Measurements from ENCODE around the gene ARID3B. TPM values are rescaled to one million over a fixed set of nuclear protein-coding genes. Genes with fewer than 3 reads are reported as not detected.
"Not testable (repeated sequence)": the region's sequence is repeated elsewhere in the genome, so short reads cannot be mapped to it uniquely, and the experiment has no call there.

The ARID3B gene
- total RNA-seq, 1 experiment from 2014 or later, result 101 TPM

DNA sequence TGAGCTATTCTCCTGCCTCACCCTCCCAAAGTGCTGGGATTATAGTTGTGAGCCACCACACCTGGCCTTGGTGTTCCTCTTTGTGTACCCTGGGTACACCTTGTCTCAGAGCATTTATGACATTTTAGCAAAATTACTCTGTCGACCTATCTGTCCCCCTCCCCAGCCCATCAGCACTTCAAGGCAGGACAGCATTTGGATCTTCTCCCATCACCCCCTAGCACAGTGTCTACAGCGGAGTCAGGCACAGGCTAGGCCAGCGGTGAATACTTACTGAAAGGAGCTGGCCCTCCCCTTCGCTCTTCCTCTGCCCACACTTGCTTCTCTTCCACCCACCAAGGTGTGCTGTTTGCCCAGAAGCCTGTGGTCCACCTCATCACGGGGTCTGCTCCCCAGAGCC lies 54.3 kb downstream of the ARID3B start:
- H2BK5ac ChIP-seq (ENCODE audit: insufficient read length, low read length), result no peak overlapping the region
- no peak overlapping the region for H3K18ac ChIP-seq (ENCODE audit: insufficient read length, low read depth, low read length)
- WGBS (ENCODE audit: extremely low coverage, insufficient read length, low lambda C conversion rate), result no CpG with 5 or more reads among the region's 5 CpGs
- no peak overlapping the region for H4K5ac ChIP-seq (ENCODE audit: insufficient read length, low read depth, low read length)
- no peaks in the 10 kb centered on the region for H3K79me2 ChIP-seq (ENCODE audit: insufficient read depth, low read length)
- H4K8ac ChIP-seq (replicated peaks; ENCODE audit: insufficient read length, low read depth, low read length), result no peak overlapping the region
- H3K9ac ChIP-seq (ENCODE audit: extremely low read depth, insufficient read length, low read length), result no peak overlapping the region
- H3K23me2 ChIP-seq (ENCODE audit: insufficient read length, low read depth, low read length, poor library complexity, severe bottlenecking), result no peaks in the 10 kb centered on the region
- Mint-ChIP-seq H3K4me1 (peaks cover 9 to 20% of the 10 kb centered on the region in 2 experiments), H3K27me3 (ENCODE audit: low read depth) (no peaks in the 10 kb centered on the region), H3K36me3 (ENCODE audit: insufficient read depth in 1 of 3, low read depth in 3 of 3) (peaks cover 42 to 81% (median 78%) of the 10 kb centered on the region in 3 experiments), H3K9me3 (no peaks in the 10 kb centered on the region; a peak in 1 of 5 replicates), H3K4me3 (no peak overlapping the region), H3K27ac (no peak overlapping the region)
- H2BK12ac ChIP-seq (ENCODE audit: insufficient read length, low read depth, low read length), result no peak overlapping the region
- no peak overlapping the region for H2AFZ ChIP-seq (ENCODE audit: low read length)
- no peak overlapping the region for H3K56ac ChIP-seq (ENCODE audit: insufficient read length, low read depth, low read length)
- no peaks in the 10 kb centered on the region; the same call in 1 of the 2 replicates for H3K27me3 ChIP-seq (ENCODE audit: insufficient read depth, low read length)
- no peak overlapping the region for H3T11ph ChIP-seq (ENCODE audit: low read length)
- H3K9me3 ChIP-seq (ENCODE audit: control insufficient read depth, low read depth, low read length), result no peaks in the 10 kb centered on the region
- no peak overlapping the region for H3K4ac ChIP-seq (ENCODE audit: low read depth, low read length)
- no peaks in the 10 kb centered on the region for H3K79me1 ChIP-seq (ENCODE audit: insufficient read depth, low read depth, low read length, poor library complexity, severe bottlenecking)
- H2BK20ac ChIP-seq (ENCODE audit: low read depth, low read length, poor library complexity, severe bottlenecking), result no peak overlapping the region
- H3K4me1 ChIP-seq (ENCODE audit: insufficient read depth, low read length), result no peaks in the 10 kb centered on the region
- no peak overlapping the region for H3K4me2 ChIP-seq (ENCODE audit: insufficient read depth, insufficient read length, low read length)
- no peak overlapping the region for H3K27ac ChIP-seq (ENCODE audit: insufficient read length, low read depth, low read length)
- DNase-seq, result no peak
- no peak overlapping the region; the same call in 1 of the 2 replicates for H3K14ac ChIP-seq (ENCODE audit: insufficient read depth, low read length)
- no peak overlapping the region for H3K23ac ChIP-seq (ENCODE audit: insufficient read length, low read depth, low read length)
- H2BK120ac ChIP-seq (ENCODE audit: low read depth, low read length, poor library complexity, severe bottlenecking), result no peak overlapping the region
- no peak overlapping the region for H2BK15ac ChIP-seq (ENCODE audit: low read depth, low read length)
- TF ChIP-seq, protein P1, sequence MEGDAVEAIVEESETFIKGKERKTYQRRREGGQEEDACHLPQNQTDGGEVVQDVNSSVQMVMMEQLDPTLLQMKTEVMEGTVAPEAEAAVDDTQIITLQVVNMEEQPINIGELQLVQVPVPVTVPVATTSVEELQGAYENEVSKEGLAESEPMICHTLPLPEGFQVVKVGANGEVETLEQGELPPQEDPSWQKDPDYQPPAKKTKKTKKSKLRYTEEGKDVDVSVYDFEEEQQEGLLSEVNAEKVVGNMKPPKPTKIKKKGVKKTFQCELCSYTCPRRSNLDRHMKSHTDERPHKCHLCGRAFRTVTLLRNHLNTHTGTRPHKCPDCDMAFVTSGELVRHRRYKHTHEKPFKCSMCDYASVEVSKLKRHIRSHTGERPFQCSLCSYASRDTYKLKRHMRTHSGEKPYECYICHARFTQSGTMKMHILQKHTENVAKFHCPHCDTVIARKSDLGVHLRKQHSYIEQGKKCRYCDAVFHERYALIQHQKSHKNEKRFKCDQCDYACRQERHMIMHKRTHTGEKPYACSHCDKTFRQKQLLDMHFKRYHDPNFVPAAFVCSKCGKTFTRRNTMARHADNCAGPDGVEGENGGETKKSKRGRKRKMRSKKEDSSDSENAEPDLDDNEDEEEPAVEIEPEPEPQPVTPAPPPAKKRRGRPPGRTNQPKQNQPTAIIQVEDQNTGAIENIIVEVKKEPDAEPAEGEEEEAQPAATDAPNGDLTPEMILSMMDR (conservative IDR thresholded peaks at IDR 0.05), result no peak
- no peak overlapping the region for H2AK5ac ChIP-seq (ENCODE audit: insufficient read length, low read length)
- H4K91ac ChIP-seq (ENCODE audit: insufficient read length, low read depth, low read length), result no peak overlapping the region
- H4K20me1 ChIP-seq (ENCODE audit: control insufficient read depth, insufficient read depth, insufficient read length), result no peaks in the 10 kb centered on the region

DNA sequence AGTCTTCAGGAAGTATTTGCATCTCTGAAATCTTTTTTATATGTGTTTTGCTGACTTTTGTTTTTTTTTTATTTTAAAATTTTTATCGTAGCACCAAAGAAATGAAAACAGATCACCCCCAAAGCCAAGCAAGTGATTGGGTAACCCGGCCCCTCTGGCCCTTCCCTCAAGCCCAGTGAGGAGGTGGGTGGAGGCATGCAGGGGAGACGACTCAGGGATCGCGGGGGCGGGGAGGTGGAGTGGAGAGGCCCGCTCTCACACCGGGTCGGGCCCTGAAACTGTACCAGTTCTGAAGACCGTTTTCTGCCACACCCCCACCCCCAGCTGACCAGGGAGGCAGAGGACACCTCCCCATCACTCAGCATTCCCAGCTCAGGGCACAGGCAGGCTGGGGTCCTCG lies 55.7 kb downstream of the ARID3B start:
- H3K27me3 Mint-ChIP-seq (ENCODE audit: low read depth), result not testable (repeated sequence)
- peak overlapping the region in 1 of 3 experiments; percentile 79; a peak in 1 of 7 replicates for H3K27ac Mint-ChIP-seq

More for the DNA sequence above, 55.7 kb downstream of the ARID3B start:
- not testable (repeated sequence) for H4K8ac ChIP-seq (replicated peaks; ENCODE audit: insufficient read length, low read depth, low read length); H4K20me1 ChIP-seq (ENCODE audit: control insufficient read depth, insufficient read depth, insufficient read length); H2BK12ac ChIP-seq (ENCODE audit: insufficient read length, low read depth, low read length); H3K79me2 ChIP-seq (ENCODE audit: insufficient read depth, low read length); H4K5ac ChIP-seq (ENCODE audit: insufficient read length, low read depth, low read length); H3K18ac ChIP-seq (ENCODE audit: insufficient read length, low read depth, low read length); H2AK5ac ChIP-seq (ENCODE audit: insufficient read length, low read length); H3T11ph ChIP-seq (ENCODE audit: low read length); H3K23me2 ChIP-seq (ENCODE audit: insufficient read length, low read depth, low read length, poor library complexity, severe bottlenecking); H2BK15ac ChIP-seq (ENCODE audit: low read depth, low read length); H3K56ac ChIP-seq (ENCODE audit: insufficient read length, low read depth, low read length); H3K4me2 ChIP-seq (ENCODE audit: insufficient read depth, insufficient read length, low read length); H2BK20ac ChIP-seq (ENCODE audit: low read depth, low read length, poor library complexity, severe bottlenecking); H3K4me3 Mint-ChIP-seq; H3K9ac ChIP-seq (ENCODE audit: extremely low read depth, insufficient read length, low read length); H3K79me1 ChIP-seq (ENCODE audit: insufficient read depth, low read depth, low read length, poor library complexity, severe bottlenecking); H3K27ac ChIP-seq (ENCODE audit: insufficient read length, low read depth, low read length); H3K4me1 ChIP-seq (ENCODE audit: insufficient read depth, low read length); H3K4ac ChIP-seq (ENCODE audit: low read depth, low read length); H2BK5ac ChIP-seq (ENCODE audit: insufficient read length, low read length); H3K14ac ChIP-seq (ENCODE audit: insufficient read depth, low read length); H3K9me3 Mint-ChIP-seq; H2BK120ac ChIP-seq (ENCODE audit: low read depth, low read length, poor library complexity, severe bottlenecking); DNase-seq; H3K23ac ChIP-seq (ENCODE audit: insufficient read length, low read depth, low read length); H3K9me3 ChIP-seq (ENCODE audit: control insufficient read depth, low read depth, low read length); H3K27me3 ChIP-seq (ENCODE audit: insufficient read depth, low read length); H2AFZ ChIP-seq (ENCODE audit: low read length); H4K91ac ChIP-seq (ENCODE audit: insufficient read length, low read depth, low read length)
- no CpG with 5 or more reads among the region's 11 CpGs for WGBS (ENCODE audit: extremely low coverage, insufficient read length, low lambda C conversion rate)
- H3K4me1 Mint-ChIP-seq, result peaks cover 9 to 20% of the 10 kb centered on the region in 2 experiments
- H3K36me3 Mint-ChIP-seq (ENCODE audit: insufficient read depth in 1 of 3, low read depth in 3 of 3), result peaks cover 29 to 67% (median 63%) of the 10 kb centered on the region in 3 experiments
